SK-N-SH (cell line): ENCODE data around the gene RREB1. TPM values are rescaled to one million over a fixed set of nuclear protein-coding genes. Genes with fewer than 3 reads are reported as not detected.

ENCODE experiments used
- CTCF ChIA-PET: fragments of 300-600, 350-600 bp; formaldehyde crosslinking; extraction: SDS; loops from one replicate; lab custom pipeline; 2021; lab: Yijun Ruan, JAX
- POLR2A ChIA-PET: fragments of 350-600 bp; sonication (Branson Sonifier 250); formaldehyde crosslinking; extraction: SDS; loops from one replicate; lab custom pipeline; 2020; ENCODE audit warnings: antibody characterized with exemption, inconsistent platforms; lab: Yijun Ruan, JAX
- DNase-seq: peaks from one replicate; pipeline ENCODE4 v3.0.0; 2012
- H2AFZ ChIP-seq: fragments of 200-600 bp; sonication (generic); 2 replicates; pipeline ENCODE4 v1.8.1; 2016; ENCODE audit warnings: antibody characterized with exemption, mild to moderate bottlenecking, low read depth
- H3F3A ChIP-seq: fragments of 200-600 bp; sonication (generic); replicated peaks from 2 replicates; pipeline ENCODE3; 2016; ENCODE audit warnings: antibody characterized with exemption, mild to moderate bottlenecking; ENCODE audit not compliant: insufficient read depth
- H3K27ac ChIP-seq, 2 experiments: fragments of 200-500 bp in 1 of 2; fragments of 200-600 bp in 1 of 2; sonication (Bioruptor generic) in 1 of 2; sonication (generic), shearing (Covaris generic) in 1 of 2; 2 replicates each; pipeline versions ENCODE4 v1.5.1 to v1.6.1; 2014 to 2016; ENCODE audit warnings: low read depth in 2 of 2, inconsistent platforms in 1 of 2, low read length in 1 of 2, mild to moderate bottlenecking in 1 of 2, mixed read lengths in 1 of 2
- H3K27me3 ChIP-seq: fragments of 200-600 bp; sonication (generic), shearing (Covaris generic); 2 replicates; pipeline ENCODE4 v1.6.1; 2016; ENCODE audit warnings: mixed run types; ENCODE audit not compliant: insufficient read depth
- H3K36me3 ChIP-seq, 2 experiments: fragments of 200-500 bp in 1 of 2; fragments of 200-600 bp in 1 of 2; sonication (Bioruptor generic) in 1 of 2; sonication (generic) in 1 of 2; replicated peaks in 1 of 2; 2 replicates each; pipeline versions ENCODE3 to v1.5.1; 2014 to 2016; ENCODE audit warnings: low read length in 1 of 2, mild to moderate bottlenecking in 1 of 2; ENCODE audit not compliant: insufficient read depth in 2 of 2, control insufficient read depth in 1 of 2
- H3K4me1 ChIP-seq, 2 experiments: fragments of 200-500 bp in 1 of 2; fragments of 200-600 bp in 1 of 2; sonication (Bioruptor generic) in 1 of 2; sonication (generic), shearing (Covaris generic) in 1 of 2; 2 replicates each; pipeline versions ENCODE4 v1.5.1 to v1.6.1; 2014 to 2016; ENCODE audit warnings: low read depth in 1 of 2, low read length in 1 of 2, mixed run types in 1 of 2; ENCODE audit not compliant: insufficient read depth in 2 of 2, control insufficient read depth in 1 of 2
- H3K4me2 ChIP-seq: fragments of 200-600 bp; sonication (generic), shearing (Covaris generic); 2 replicates; pipeline ENCODE4 v1.6.1; 2017; ENCODE audit warnings: mixed run types
- H3K4me3 ChIP-seq, 2 experiments: fragments of 200-500 bp in 1 of 2; fragments of 200-600 bp in 1 of 2; sonication (Bioruptor generic) in 1 of 2; sonication (generic), shearing (Covaris generic) in 1 of 2; 2 replicates each; pipeline versions ENCODE4 v1.5.1 to v1.8.1; 2014 to 2016; ENCODE audit warnings: low read depth in 2 of 2, inconsistent platforms in 1 of 2, low read length in 1 of 2, mild to moderate bottlenecking in 1 of 2, mixed read lengths in 1 of 2, moderate library complexity in 1 of 2
- H3K79me2 ChIP-seq: fragments of 200-600 bp; sonication (generic); 2 replicates; pipeline ENCODE4 v1.8.1; 2017; ENCODE audit warnings: mild to moderate bottlenecking; ENCODE audit not compliant: insufficient read depth
- H3K9ac ChIP-seq: fragments of 200-600 bp; sonication (generic); 2 replicates; pipeline ENCODE4 v1.6.1; 2017; ENCODE audit warnings: mixed run types
- H3K9me2 ChIP-seq: fragments of 200-600 bp; sonication (generic); 2 replicates; pipeline ENCODE4 v1.6.1; 2017; ENCODE audit warnings: mixed run types
- H3K9me3 ChIP-seq: fragments of 200-600 bp; sonication (generic); 2 replicates; pipeline ENCODE4 v1.6.1; 2017; ENCODE audit warnings: mixed run types, mild to moderate bottlenecking, moderate library complexity
- H4K20me1 ChIP-seq: fragments of 200-600 bp; sonication (generic); 2 replicates; pipeline ENCODE4 v1.6.1; 2017; ENCODE audit warnings: mild to moderate bottlenecking, mixed run types; ENCODE audit not compliant: insufficient read depth
- EP300 ChIP-seq, 2 experiments: IDR thresholded peaks; 2 replicates each; pipeline versions ENCODE4 v1.4.0 to v1.6.1; 2012; ENCODE audit warnings: borderline replicate concordance in 1 of 2, low read depth in 1 of 2, low read length in 1 of 2
- GABPA ChIP-seq: IDR thresholded peaks from 2 replicates; pipeline ENCODE4 v1.4.0; 2012; ENCODE audit warnings: low read depth, mild to moderate bottlenecking
- GATA2 ChIP-seq: sonication (generic); formaldehyde crosslinking; IDR thresholded peaks from 2 replicates; pipeline ENCODE4 v1.5.0; 2020; ENCODE audit warnings: mild to moderate bottlenecking, missing genetic modification reagents
- MAX ChIP-seq: IDR thresholded peaks from 2 replicates; pipeline ENCODE4 v1.4.0; 2012; ENCODE audit warnings: low read depth
- MXI1 ChIP-seq: IDR thresholded peaks from 2 replicates; pipeline ENCODE4 v1.6.1; 2012; ENCODE audit warnings: mild to moderate bottlenecking, low read depth, low read length, improper control_type of control experiment
- NFIC ChIP-seq: IDR thresholded peaks from 2 replicates; pipeline ENCODE4 v1.4.0; 2012; ENCODE audit warnings: borderline replicate concordance
- NRF1 ChIP-seq: IDR thresholded peaks from 2 replicates; pipeline ENCODE4 v1.6.1; 2012; ENCODE audit warnings: low read depth, mild to moderate bottlenecking, low read length
- POLR2AphosphoS5 ChIP-seq: IDR thresholded peaks from 2 replicates; pipeline ENCODE4 v1.6.1; 2012; ENCODE audit warnings: low read depth, low read length
- RAD21 ChIP-seq: IDR thresholded peaks from 2 replicates; pipeline ENCODE4 v1.6.1; 2012; ENCODE audit warnings: mild to moderate bottlenecking, low read length
- RCOR1 ChIP-seq: fragments of 150-350 bp; IDR thresholded peaks from 2 replicates; pipeline ENCODE4 v1.6.1; 2017; ENCODE audit warnings: antibody characterized with exemption, low read length
- REST ChIP-seq: IDR thresholded peaks from 2 replicates; pipeline ENCODE4 v1.6.1; 2012; ENCODE audit warnings: mild to moderate bottlenecking, low read depth, low read length, moderate library complexity
- RXRA ChIP-seq: IDR thresholded peaks from 2 replicates; pipeline ENCODE4 v1.4.0; 2012; ENCODE audit warnings: low read depth, mild to moderate bottlenecking, borderline replicate concordance
- TAF1 ChIP-seq: IDR thresholded peaks from 2 replicates; pipeline ENCODE4 v1.6.1; 2012; ENCODE audit warnings: low read depth, mild to moderate bottlenecking, low read length, moderate library complexity, borderline replicate concordance
- TCF12 ChIP-seq: IDR thresholded peaks from 2 replicates; pipeline ENCODE4 v1.4.0; 2012
- TEAD4 ChIP-seq: IDR thresholded peaks from 2 replicates; pipeline ENCODE4 v1.4.0; 2012; ENCODE audit warnings: mild to moderate bottlenecking, borderline replicate concordance; ENCODE audit not compliant: insufficient read depth
- YY1 ChIP-seq: IDR thresholded peaks from 2 replicates; pipeline ENCODE4 v1.4.0; 2012; ENCODE audit warnings: low read depth, mild to moderate bottlenecking
- WGBS: methylation state at CpG from one replicate; pipeline ENCODE4 v1.1.6; 2017; ENCODE audit warnings: low lambda C conversion rate; 5-methylcytosine and 5-hydroxymethylcytosine counted together
- polyA plus RNA-seq, 3 experiments: library from polyadenylated mRNA; depleted of rRNA; stranded (reverse); fragments of >200 nt; gene quantifications; 2 replicates each; pipeline ENCODE4 v1.2.3, GENCODE V29; 2012
- TF ChIP-seq, protein P1 (sequence below): IDR thresholded peaks from 2 replicates; pipeline ENCODE4 v1.4.0; 2012; ENCODE audit warnings: low read depth, borderline replicate concordance
- TF ChIP-seq, protein P2 (sequence below): fragments of 150-350 bp; IDR thresholded peaks from 2 replicates; pipeline ENCODE4 v1.6.1; 2017; ENCODE audit warnings: antibody characterized with exemption, low read length, low read depth, borderline replicate concordance
- TF ChIP-seq, protein P3 (sequence below): IDR thresholded peaks from 2 replicates; pipeline ENCODE4 v1.4.0; 2012; ENCODE audit warnings: low read depth, borderline replicate concordance

RREB1 gene
- polyA plus RNA-seq, 1 of the 3 experiments (the other 2 are of a cell fraction) = 2.0 TPM

- no peak overlapping the region for H2AFZ ChIP-seq
- WGBS = 76% methylated on average over 2 of the region's 2 CpGs
- no peak overlapping the region for H3K9ac ChIP-seq
- no peak for DNase-seq
- peaks cover 3% of the 10 kb centered on the region; the same call in 1 of the 2 replicates for H3K79me2 ChIP-seq
- peaks cover 0 to 16% of the 10 kb centered on the region in 2 experiments for H3K36me3 ChIP-seq
- ChIA-PET POLR2A (no interaction called here), CTCF (interaction anchor here (0.9 to 1.3 kb wide), 3 partner anchors 11 to 556 kb away, joined by 3 read pairs; no protein-coding TSS in a partner anchor)
- no peak overlapping the region for H3K4me3 ChIP-seq
- H3F3A ChIP-seq = peaks cover 4% of the 10 kb centered on the region
- H3K4me1 ChIP-seq = no peaks in the 10 kb centered on the region
- H3K27ac ChIP-seq = no peak overlapping the region
- H3K9me3 ChIP-seq = no peaks in the 10 kb centered on the region
- H4K20me1 ChIP-seq = 0 out of 2 replicates have a peak, but pooled peaks cover 7% of the 10 kb centered on the region
- no peaks in the 10 kb centered on the region for H3K27me3 ChIP-seq
- H3K9me2 ChIP-seq = no peaks in the 10 kb centered on the region
- TF ChIP-seq, protein P1, sequence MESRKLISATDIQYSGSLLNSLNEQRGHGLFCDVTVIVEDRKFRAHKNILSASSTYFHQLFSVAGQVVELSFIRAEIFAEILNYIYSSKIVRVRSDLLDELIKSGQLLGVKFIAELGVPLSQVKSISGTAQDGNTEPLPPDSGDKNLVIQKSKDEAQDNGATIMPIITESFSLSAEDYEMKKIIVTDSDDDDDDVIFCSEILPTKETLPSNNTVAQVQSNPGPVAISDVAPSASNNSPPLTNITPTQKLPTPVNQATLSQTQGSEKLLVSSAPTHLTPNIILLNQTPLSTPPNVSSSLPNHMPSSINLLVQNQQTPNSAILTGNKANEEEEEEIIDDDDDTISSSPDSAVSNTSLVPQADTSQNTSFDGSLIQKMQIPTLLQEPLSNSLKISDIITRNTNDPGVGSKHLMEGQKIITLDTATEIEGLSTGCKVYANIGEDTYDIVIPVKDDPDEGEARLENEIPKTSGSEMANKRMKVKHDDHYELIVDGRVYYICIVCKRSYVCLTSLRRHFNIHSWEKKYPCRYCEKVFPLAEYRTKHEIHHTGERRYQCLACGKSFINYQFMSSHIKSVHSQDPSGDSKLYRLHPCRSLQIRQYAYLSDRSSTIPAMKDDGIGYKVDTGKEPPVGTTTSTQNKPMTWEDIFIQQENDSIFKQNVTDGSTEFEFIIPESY = no peak
- TF ChIP-seq RAD21 = no peak
- TF ChIP-seq, protein P2, sequence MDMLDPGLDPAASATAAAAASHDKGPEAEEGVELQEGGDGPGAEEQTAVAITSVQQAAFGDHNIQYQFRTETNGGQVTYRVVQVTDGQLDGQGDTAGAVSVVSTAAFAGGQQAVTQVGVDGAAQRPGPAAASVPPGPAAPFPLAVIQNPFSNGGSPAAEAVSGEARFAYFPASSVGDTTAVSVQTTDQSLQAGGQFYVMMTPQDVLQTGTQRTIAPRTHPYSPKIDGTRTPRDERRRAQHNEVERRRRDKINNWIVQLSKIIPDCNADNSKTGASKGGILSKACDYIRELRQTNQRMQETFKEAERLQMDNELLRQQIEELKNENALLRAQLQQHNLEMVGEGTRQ = no peak
- TF ChIP-seq MAX = no peak
- TF ChIP-seq POLR2AphosphoS5 = no peak
- no peak for TF ChIP-seq NFIC
- TF ChIP-seq GATA2 (CRISPR knock-in tag) = no peak
- TF ChIP-seq GABPA = no peak
- TF ChIP-seq EP300 (IDR thresholded peaks at IDR 0.05; ENCODE audit: borderline replicate concordance in 1 of 2, low read depth in 1 of 2, low read length in 1 of 2) = no peak
- no peak for TF ChIP-seq TAF1
- TF ChIP-seq YY1 = no peak
- no peak for TF ChIP-seq RCOR1
- no peak for TF ChIP-seq NRF1
- TF ChIP-seq TCF12 = no peak
- TF ChIP-seq TEAD4 = no peak
- TF ChIP-seq MXI1 = no peak
- TF ChIP-seq, protein P3, sequence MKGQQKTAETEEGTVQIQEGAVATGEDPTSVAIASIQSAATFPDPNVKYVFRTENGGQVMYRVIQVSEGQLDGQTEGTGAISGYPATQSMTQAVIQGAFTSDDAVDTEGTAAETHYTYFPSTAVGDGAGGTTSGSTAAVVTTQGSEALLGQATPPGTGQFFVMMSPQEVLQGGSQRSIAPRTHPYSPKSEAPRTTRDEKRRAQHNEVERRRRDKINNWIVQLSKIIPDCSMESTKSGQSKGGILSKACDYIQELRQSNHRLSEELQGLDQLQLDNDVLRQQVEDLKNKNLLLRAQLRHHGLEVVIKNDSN = no peak
- TF ChIP-seq REST = no peak
- no peak for TF ChIP-seq RXRA
- H3K4me2 ChIP-seq = no peak overlapping the region
Measured at GRCh38 chr6:7232351-7232750, 124.6 kb downstream of the RREB1 start.
